ENCODE results near the gene RAB32.
"Not testable (repeated sequence)": the region's sequence is repeated elsewhere in the genome, so short reads cannot be mapped to it uniquely, and the experiment has no call there.

The RAB32 gene

GRCh38 chr6:146543211-146543939 is at the start of gene RAB32:
Gene RAB32, plus strand, starts transcription at chr6:146543833. Its CDS starts 39 bp downstream, at chr6:146543872.
- peak; percentile 21 to 55 for DNase-seq

GRCh38 chr6:146498309-146498708 is 45.3 kb upstream of the RAB32 start:
- no peak for DNase-seq

GRCh38 chr6:146503096-146503495 is 40.5 kb upstream of the RAB32 start:
- no peak for DNase-seq

DNA sequence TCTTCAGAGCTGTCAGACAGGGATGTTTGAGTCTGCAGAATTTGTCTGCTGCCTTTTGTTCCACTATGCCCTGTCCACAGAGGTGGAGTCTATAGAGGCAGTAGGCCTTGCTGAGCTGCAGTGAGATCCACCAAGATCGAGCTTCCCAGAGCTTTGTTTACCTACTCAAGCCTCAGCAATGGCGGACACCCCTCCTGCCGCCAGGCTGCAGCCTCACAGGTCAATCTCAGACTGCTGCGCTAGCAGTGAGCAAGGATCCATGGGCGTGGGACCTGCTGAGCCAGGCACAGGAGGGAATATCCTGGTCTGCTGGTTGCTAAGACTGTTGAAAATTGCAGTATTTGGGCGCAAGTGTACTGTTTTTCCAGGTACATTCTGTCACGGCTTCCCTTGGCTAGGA is 28.4 kb upstream of the RAB32 start:
- no peak for DNase-seq

- DNase-seq: no peak
These were observed 17.4 kb upstream of the RAB32 start for GRCh38 chr6:146526192-146526591.

DNA sequence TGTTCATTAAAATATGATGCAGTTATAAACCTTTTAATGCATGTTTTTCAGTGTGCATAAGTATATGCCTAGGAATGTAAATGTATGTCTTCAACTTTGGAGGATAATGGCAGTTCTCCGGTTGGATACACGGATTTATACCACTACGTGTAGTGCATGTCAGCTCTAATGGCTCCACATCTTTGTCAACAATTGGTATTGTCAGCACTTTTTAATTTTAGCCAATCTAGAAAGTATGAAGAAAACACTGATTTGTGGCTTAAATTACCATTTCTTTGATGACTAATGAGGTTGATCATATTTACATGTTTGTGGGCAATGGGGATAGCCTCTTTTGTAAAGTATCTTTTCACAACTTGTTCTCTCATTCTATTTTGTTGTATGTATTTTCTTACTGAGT is 10.9 kb upstream of the RAB32 start:
- DNase-seq: no peak

- DNase-seq: no peak
These were observed 787 bp upstream of the RAB32 start for GRCh38 chr6:146542881-146543210.

- DNase-seq: no peak
These were observed 445 bp downstream of the RAB32 start for GRCh38 chr6:146543940-146544615.

DNA sequence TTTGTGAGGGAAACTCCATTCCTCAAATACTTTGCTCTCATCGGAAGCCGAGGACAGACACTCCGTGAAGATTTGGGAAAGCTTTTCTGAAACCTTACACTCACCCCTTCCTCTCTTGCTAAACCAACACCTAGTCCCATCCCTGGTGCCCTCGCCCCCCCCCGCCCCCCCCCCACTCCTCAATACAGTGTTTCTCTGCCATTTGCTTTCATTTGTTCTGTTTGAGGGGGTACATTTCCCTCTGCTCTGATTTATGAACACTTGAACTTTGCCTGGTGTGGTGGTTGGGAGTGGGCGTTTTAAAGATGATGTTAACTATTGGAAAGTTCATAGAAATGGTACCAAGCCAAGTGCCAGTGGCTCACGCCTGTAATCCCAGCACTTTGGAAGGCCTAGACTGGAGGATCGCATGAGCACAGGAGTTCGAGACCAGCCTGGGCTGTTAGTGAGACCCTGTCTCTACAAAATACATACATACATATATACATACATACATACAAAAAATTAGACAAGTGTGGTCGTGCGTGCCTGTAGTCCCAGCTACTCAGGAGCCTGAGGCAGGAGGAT is 1.1 kb downstream of the RAB32 start:
- no peak for DNase-seq

DNA sequence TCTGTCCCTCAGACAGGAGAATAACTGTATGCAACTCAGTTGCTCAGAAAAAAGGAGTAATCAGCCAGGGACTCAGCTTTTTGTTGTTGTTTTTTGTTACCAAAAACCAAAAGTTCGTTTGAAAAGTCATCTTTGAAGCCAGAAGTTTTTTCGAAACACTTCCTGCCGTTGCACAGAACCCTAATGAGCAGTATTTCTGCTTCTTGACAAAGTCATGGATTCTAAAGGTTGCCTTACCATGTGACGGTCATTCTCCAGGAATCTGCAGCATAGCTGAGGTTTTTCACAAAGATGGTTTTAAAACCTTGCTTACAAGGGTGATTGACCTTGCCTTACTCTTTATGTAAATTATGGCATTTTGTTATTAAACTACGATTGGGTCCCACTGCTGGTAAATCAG is 1.9 kb downstream of the RAB32 start:
- DNase-seq: no peak

GRCh38 chr6:146546443-146547043 is 2.9 kb downstream of the RAB32 start:
- no peak for DNase-seq

GRCh38 chr6:146547889-146548288 is 4.3 kb downstream of the RAB32 start:
- no peak for DNase-seq

DNA sequence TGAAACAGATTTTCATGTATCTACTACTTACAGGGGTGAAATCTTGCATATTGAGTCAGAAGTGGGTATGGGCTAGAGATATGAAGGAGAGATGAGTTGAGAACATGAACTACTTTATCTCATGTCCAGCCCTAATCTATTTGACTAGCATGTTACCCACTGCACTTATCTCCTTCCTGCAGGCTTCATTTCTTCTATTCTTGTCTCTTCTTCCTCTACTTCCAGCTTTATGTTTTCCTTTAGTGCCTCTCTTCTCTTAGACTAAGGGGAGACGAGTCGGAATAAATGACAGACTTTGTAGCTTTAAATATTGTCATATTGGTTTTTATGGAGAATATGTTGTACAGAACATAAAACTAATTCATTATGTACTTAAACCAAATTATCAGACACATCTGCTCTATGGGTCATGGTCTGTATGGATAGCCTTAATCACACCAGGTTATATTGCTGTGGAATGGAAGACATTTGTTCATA is 5.3 kb downstream of the RAB32 start:
- no peak for DNase-seq

DNA sequence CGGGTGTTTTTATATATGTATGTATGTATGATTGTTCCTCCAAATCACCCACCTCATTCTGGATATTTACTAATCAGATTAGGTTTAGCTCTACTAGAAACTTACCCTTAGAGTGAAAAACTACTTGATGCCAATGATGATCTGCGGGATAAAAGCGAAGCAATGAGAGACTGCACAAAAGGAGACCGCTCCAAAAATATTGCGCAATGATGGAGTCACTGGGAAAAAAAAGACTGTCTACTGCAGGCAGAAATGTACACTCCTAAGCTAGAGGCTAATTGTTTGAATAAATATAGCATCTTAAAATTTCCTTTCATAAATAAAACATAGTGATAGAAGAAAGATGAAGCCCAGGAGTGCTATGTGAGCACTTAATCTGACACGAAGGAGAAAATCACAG is 7.3 kb downstream of the RAB32 start:
- DNase-seq: no peak

DNA sequence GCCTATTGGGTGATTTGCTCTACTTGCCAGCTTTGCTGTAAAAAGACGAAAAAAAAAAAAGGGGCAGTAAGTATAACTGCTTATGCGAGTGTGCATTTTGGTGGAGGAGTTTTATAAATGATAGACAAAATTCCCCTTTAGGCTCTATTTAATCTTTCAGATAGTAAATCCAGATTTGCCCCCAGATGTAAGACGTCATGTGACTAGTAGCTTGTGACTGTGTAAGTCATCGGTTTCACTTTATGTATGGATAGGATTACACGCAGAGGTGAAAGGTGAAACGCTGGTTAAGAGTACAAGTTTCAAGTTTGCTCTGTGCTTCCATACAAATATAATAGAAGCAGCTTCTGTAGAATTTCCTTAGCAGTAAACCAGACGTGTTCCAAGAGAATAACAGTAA is 7.9 kb downstream of the RAB32 start:
- no peak for DNase-seq

DNA sequence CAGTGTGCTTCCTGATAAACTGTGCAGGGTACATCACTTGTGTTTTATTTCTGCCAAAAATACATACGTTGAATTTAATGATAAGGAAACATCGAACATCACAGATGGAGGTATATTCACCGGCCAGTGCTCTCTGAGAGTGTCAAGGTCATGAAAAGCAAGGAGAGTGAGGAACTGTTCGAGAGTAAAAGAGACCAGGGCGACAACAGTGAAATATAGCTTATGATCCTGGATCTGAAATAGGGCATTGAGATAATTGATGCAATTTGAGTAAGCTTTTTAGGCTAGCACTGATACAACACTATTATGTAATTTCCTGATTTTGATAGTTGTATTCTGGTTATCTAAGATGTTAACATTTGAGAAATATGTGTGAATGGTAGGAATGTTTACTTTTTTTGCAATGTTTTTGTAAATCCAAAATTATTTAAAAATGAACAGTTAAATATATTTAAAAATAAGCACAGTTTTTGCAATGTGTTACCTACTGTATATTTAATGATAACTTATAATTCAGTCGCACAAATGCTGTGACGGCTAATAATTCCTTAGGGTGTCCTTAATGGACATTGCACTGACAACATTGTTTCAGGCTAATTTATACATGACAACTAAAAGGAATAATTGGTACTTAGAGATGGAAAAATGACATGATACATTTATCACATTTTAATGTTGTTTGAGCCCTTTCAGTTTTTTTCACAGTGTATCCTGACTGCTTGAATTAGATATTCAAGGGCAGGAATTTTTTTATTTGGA is 9.9 kb downstream of the RAB32 start:
- DNase-seq: no peak

GRCh38 chr6:146560607-146561006 is 17.0 kb downstream of the RAB32 start:
- DNase-seq: no peak

DNA sequence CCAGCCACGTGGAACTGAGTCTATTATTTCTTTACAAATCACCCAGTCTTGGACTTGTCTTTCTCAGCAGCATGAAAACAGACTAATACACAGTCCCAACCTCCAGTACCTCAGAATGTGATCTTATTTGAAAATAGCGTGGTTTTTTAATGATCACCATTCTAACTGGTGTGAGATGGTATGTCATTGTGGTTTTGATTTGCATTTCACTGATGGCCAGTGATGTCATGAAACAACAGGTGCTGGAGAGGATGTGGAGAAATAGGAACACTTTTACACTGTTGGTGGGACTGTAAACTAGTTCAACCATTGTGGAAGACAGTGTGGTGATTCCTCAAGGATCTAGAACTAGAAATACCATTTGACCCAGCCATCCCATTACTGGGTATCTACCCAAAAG is 23.0 kb downstream of the RAB32 start:
- DNase-seq: not testable (repeated sequence)

DNA sequence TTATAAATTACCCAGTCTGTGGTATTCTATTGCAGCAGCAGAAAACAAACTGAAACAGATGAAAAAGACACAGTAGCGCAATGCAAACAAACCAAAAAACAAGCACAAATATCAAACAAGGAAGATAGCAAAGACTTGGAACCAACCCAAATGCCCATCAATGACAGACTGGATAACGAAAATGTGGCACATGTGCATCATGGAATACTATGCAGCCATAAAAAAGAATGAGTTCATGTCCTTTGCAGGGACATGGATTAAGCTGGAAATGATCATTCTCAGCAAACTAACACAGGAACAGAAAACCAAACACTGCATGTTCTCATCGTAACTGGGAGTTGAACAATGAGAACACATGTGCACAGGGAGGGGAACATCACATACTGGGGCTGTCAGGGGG is 25.0 kb downstream of the RAB32 start:
- DNase-seq: not testable (repeated sequence)

DNA sequence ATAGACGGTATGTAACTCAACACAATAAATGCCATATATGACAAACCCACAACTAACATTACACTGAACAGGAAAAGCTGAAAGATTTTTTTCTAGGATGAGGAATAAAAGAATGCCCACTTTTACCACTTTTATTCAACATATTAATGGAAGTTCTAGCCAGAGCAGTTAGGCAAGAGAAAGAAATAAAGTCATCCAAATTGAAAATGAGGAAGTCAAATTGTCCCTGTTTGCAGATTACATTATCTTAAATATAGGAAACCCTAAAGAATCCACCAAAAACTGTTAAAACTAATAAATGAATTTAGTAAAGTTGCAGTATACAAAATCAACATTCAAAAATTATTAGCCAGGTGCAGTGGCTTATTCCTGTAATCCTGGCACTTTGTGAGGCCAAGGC is 30.6 kb downstream of the RAB32 start:
- DNase-seq: no peak

DNA sequence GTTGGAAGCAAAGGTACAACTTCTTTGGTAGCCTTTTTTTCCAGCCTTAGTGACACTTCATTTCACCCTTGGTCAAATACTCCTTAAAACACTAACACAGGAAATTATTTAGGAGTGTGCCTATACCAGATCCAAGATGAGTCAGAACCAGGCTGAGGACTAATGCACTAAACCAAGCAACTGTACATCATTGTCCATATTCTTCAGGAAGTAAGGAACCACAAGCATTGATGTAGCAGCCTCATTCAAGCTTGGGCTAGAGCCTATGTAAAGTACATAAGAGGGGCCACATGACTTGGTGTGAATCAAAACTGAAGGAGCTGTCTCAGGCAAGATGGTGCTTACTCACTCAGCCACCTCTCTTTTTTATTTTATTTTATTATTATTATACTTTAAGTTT is 34.4 kb downstream of the RAB32 start:
- no peak for DNase-seq

- no peak for DNase-seq
These were observed 38.3 kb downstream of the RAB32 start for GRCh38 chr6:146581968-146582367.

- no peak for DNase-seq
These were observed 39.2 kb downstream of the RAB32 start for GRCh38 chr6:146582857-146583256.

All from NCI-H1930 (cell line).